Panc1 (cell line): Measurements from ENCODE around the gene FCF1. TPM values are rescaled to one million over a fixed set of nuclear protein-coding genes. Genes with fewer than 3 reads are reported as not detected.

Experiments used
- ATAC-seq: fragments of 200-7000 bp; cut with Tn5 transposase; 2 replicates; pipeline ENCODE4 v1.9.1; 2020; ENCODE audit warnings: mild to moderate bottlenecking, moderate library complexity
- BruUV-seq: library from RNA; stranded (reverse); fragments of 400-500 nt; replicated peaks from 2 replicates; lab custom pipeline; 2021; lab: Mats Ljungman, UMichigan
- CTCF ChIA-PET: fragments of 300-600 bp; sonication (Branson Sonifier 250); formaldehyde crosslinking; loops from one replicate; lab custom pipeline; 2022; ENCODE audit warnings: antibody characterized with exemption; lab: Charles Lee
- POLR2A ChIA-PET: fragments of 300-600 bp; sonication (Branson Sonifier 250); formaldehyde crosslinking; loops from one replicate; lab custom pipeline; 2022; ENCODE audit warnings: antibody characterized with exemption; lab: Charles Lee
- DNase-seq: peaks from one replicate; pipeline ENCODE4 v3.0.0-alpha.2; 2010; ENCODE audit warnings: low read depth, low spot score
- H3K27ac ChIP-seq: 2 replicates; pipeline ENCODE4 v1.5.1; 2011; ENCODE audit warnings: mild to moderate bottlenecking, low read length, inconsistent platforms
- H3K27me3 ChIP-seq: fragments of 200-500 bp; sonication (Bioruptor generic); 2 replicates; pipeline ENCODE4 v1.6.0; 2014; ENCODE audit warnings: low read length, inconsistent platforms; ENCODE audit not compliant: control insufficient read depth, insufficient read depth
- H3K36me3 ChIP-seq: fragments of 200-500 bp; sonication (Bioruptor generic); 2 replicates; pipeline ENCODE4 v1.5.1; 2014; ENCODE audit warnings: inconsistent platforms, mild to moderate bottlenecking, low read length, moderate library complexity; ENCODE audit not compliant: control insufficient read depth, insufficient read depth
- H3K4me1 ChIP-seq: 2 replicates; pipeline ENCODE4 v1.5.1; 2011; ENCODE audit warnings: inconsistent platforms, mild to moderate bottlenecking, low read length, moderate library complexity; ENCODE audit not compliant: control insufficient read depth, insufficient read depth
- H3K4me3 ChIP-seq, 2 experiments: 2 replicates each; pipeline ENCODE4 v1.5.1; 2011 to 2012; ENCODE audit warnings: low read depth in 2 of 2, low read length in 2 of 2, mild to moderate bottlenecking in 2 of 2, inconsistent platforms in 1 of 2, moderate library complexity in 1 of 2
- H3K9me3 ChIP-seq: fragments of 200-500 bp; sonication (Bioruptor generic); 2 replicates; pipeline ENCODE4 v1.5.1; 2014; ENCODE audit warnings: low read depth, mild to moderate bottlenecking, inconsistent platforms, low read length, moderate library complexity; ENCODE audit not compliant: control insufficient read depth, insufficient read depth
- CTCF ChIP-seq: fragments of 450-650 bp; IDR thresholded peaks from 2 replicates; pipeline ENCODE4 v1.5.1; 2017; ENCODE audit warnings: mild to moderate bottlenecking
- POLR2AphosphoS5 ChIP-seq: IDR thresholded peaks from 2 replicates; pipeline ENCODE4 v1.6.1; 2012; ENCODE audit warnings: mild to moderate bottlenecking, low read depth, low read length, moderate library complexity
- SIN3A ChIP-seq: IDR thresholded peaks from 2 replicates; pipeline ENCODE4 v1.6.1; 2012; ENCODE audit warnings: low read depth, mild to moderate bottlenecking, low read length, moderate library complexity, borderline replicate concordance; ENCODE audit not compliant: insufficient read depth
- TCF7L2 ChIP-seq: IDR thresholded peaks from 2 replicates; pipeline ENCODE4 v1.6.1; 2011; ENCODE audit warnings: mild to moderate bottlenecking, low read depth, low read length, inconsistent platforms
- in situ Hi-C: cut with HindIII; loops from 2 replicates; pipeline ENCODE4 v1.10.0; 2016; ENCODE audit warnings: low sequenced_read_pairs, low pct_unique_long_range_greater_than_20kb
- intact Hi-C: fragments of 100-400 bp; cut with micrococcal nuclease; formaldehyde crosslinking; loops from one replicate; pipeline ENCODE4 v1.10.0; 2022; ENCODE audit not compliant: unreplicated experiment
- total RNA-seq: library from RNA; stranded (reverse); gene quantifications from one replicate; pipeline ENCODE4 v1.2.1, GENCODE V29; 2021; ENCODE audit not compliant: unreplicated experiment
- TF ChIP-seq, protein P1 (sequence below), 2 experiments: IDR thresholded peaks; 2 replicates each; pipeline ENCODE4 v1.6.1; 2011 to 2012; ENCODE audit warnings: low read depth in 2 of 2, control low read depth in 1 of 2, low read length in 1 of 2, mild to moderate bottlenecking in 1 of 2, moderate library complexity in 1 of 2; ENCODE audit not compliant: insufficient read depth in 1 of 2

FCF1 gene
- total RNA-seq, 1 experiment from 2014 or later = 41.5 TPM

GRCh38 chr14:74735125-74735524 lies 22.2 kb downstream of the FCF1 start:
- ChIA-PET CTCF (interaction anchor here (0.5 kb wide), 1 partner anchor 286 kb away, joined by 9 read pairs; no protein-coding TSS in a partner anchor), POLR2A (interaction anchor here (0.7 kb wide), 1 partner anchor 170 kb away, joined by 7 read pairs; no protein-coding TSS in a partner anchor)
- TSS peak; percentile 66 for BruUV-seq
- ATAC-seq (no peak), DNase-seq (no peak)
- Histone ChIP-seq H3K9me3 (no peaks in the 10 kb centered on the region), H3K36me3 (peaks cover 13% of the 10 kb centered on the region; the same call in 1 of the 2 replicates), H3K4me1 (no peaks in the 10 kb centered on the region), H3K27ac (no peak overlapping the region), H3K4me3 (no peak overlapping the region), H3K27me3 (no peaks in the 10 kb centered on the region)
- in situ Hi-C loops (no loop called here), intact Hi-C loops (no loop called here)
- TF ChIP-seq TCF7L2 (no peak), CTCF (no peak), POLR2AphosphoS5 (no peak), SIN3A (no peak)
- TF ChIP-seq, protein P1, sequence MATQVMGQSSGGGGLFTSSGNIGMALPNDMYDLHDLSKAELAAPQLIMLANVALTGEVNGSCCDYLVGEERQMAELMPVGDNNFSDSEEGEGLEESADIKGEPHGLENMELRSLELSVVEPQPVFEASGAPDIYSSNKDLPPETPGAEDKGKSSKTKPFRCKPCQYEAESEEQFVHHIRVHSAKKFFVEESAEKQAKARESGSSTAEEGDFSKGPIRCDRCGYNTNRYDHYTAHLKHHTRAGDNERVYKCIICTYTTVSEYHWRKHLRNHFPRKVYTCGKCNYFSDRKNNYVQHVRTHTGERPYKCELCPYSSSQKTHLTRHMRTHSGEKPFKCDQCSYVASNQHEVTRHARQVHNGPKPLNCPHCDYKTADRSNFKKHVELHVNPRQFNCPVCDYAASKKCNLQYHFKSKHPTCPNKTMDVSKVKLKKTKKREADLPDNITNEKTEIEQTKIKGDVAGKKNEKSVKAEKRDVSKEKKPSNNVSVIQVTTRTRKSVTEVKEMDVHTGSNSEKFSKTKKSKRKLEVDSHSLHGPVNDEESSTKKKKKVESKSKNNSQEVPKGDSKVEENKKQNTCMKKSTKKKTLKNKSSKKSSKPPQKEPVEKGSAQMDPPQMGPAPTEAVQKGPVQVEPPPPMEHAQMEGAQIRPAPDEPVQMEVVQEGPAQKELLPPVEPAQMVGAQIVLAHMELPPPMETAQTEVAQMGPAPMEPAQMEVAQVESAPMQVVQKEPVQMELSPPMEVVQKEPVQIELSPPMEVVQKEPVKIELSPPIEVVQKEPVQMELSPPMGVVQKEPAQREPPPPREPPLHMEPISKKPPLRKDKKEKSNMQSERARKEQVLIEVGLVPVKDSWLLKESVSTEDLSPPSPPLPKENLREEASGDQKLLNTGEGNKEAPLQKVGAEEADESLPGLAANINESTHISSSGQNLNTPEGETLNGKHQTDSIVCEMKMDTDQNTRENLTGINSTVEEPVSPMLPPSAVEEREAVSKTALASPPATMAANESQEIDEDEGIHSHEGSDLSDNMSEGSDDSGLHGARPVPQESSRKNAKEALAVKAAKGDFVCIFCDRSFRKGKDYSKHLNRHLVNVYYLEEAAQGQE (IDR thresholded peaks at IDR 0.05; ENCODE audit: insufficient read depth in 1 of 2, low read depth in 2 of 2, low read length in 1 of 2) = no peak

DNA sequence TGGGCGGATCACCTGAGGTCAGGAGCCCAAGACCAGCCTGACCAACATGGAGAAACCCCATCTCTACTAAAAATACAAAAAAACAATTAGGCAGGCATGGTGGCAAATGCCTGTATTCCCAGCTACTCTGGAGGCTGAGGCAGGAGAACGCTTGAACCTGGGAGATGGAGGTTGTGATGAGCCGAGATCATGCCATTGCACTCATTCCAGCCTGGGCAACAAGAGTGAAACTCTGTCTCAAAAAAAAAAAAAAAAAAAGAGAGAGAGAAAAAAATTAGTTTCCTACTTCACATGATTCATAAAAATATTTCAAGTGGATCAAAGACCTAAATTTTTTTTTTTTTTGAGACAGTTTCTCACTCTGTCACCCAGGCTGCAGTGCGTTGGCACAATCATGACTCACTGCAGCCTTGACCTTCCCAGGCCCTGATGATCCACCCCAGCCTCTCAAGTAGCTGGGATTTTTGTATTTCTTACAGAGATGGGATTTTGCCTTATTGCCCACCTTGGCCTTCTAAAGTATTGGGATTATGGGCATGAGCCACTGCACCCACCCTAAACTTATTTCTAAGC lies 24.9 kb downstream of the FCF1 start:
- in situ Hi-C loops = no loop called here
- H3K4me1 ChIP-seq = no peaks in the 10 kb centered on the region
- no peak overlapping the region for H3K4me3 ChIP-seq
- H3K27ac ChIP-seq = no peak overlapping the region
- no peaks in the 10 kb centered on the region for H3K9me3 ChIP-seq
- ChIA-PET POLR2A (no interaction called here), CTCF (no interaction called here)
- no peak for ATAC-seq
- DNase-seq = no peak
- BruUV-seq = no TSS peak
- H3K36me3 ChIP-seq = peaks cover 13% of the 10 kb centered on the region; the same call in 1 of the 2 replicates
- intact Hi-C loops = no loop called here
- TF ChIP-seq TCF7L2 = no peak
- TF ChIP-seq CTCF = no peak
- TF ChIP-seq POLR2AphosphoS5 = no peak
- TF ChIP-seq, protein P1 (IDR thresholded peaks at IDR 0.05; ENCODE audit: insufficient read depth in 1 of 2, low read depth in 2 of 2, low read length in 1 of 2) = no peak
- no peak for TF ChIP-seq SIN3A
- no peaks in the 10 kb centered on the region for H3K27me3 ChIP-seq
